Stimulated activated CD8-positive, alpha-beta memory T cell treated with anti-CD3 and anti-CD28 coated beads, Interleukin-7, amount 100 ng/mL, for 24 hours (primary cell): Measurements from ENCODE around the gene NSUN3.
"Not testable (repeated sequence)": the region's sequence is repeated elsewhere in the genome, so short reads cannot be mapped to it uniquely, and the experiment has no call there.

Experiments used
- DNase-seq: peaks from one replicate; pipeline ENCODE4 v3.0.0-alpha.2; 2020; ENCODE audit warnings: low read depth

Gene NSUN3

GRCh38 chr3:94062513-94063404 lies at the start of gene NSUN3, which contains the start of gene DHFR2:
TSS of gene NSUN3 (plus strand) at chr3:94063061. CDS start at chr3:94063127, 66 bp downstream.
TSS of gene DHFR2 (minus strand) at chr3:94062916. CDS start at chr3:94061511, 1,405 bp downstream.
- DNase-seq = peak; percentile 55

GRCh38 chr3:94015025-94015424 lies 47.8 kb upstream of the NSUN3 start:
- no peak for DNase-seq

GRCh38 chr3:94019659-94020058 lies 43.2 kb upstream of the NSUN3 start:
- no peak for DNase-seq

DNA sequence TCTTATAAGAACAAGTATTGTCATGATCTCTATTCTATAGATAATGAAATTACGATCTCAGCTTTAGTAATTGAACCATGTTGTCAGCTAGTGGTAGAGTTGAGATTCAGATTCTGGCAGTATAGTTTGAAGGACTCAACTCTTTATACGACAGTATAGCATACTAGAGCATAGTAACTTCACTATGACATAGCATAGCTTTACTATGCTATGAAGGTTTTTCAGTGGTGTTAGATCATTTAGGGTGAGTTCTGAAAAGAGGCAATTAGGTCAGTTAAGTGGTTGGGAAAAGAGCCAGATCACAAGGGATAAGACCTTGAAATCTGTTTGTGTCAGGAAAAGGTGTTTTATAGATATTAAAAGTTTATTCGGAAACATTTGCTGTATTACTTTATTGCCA lies 42.6 kb upstream of the NSUN3 start:
- no peak for DNase-seq

DNA sequence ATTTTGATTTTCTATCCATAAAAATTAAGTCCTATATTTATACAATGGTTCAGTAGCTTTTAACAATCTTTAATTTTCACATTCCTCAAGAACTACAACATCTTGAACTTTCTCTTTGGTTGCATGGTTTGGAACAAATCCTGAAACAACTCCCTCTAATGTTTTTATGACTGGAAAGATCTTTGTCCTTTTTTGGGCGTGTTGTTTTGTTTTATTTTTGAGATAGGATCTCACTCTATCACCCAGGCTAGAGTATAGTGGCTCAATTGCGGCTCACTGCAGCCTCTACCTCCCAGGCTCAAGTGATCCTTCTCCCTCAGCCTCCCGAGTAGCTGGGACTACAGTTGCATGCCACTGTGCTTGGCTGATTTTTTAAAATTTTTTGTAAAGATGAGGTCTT lies 38.5 kb upstream of the NSUN3 start:
- DNase-seq = no peak

GRCh38 chr3:94026623-94027022 lies 36.2 kb upstream of the NSUN3 start:
- no peak for DNase-seq

- DNase-seq = no peak
These were observed 34.6 kb upstream of the NSUN3 start, which contains the start of gene STX19 for GRCh38 chr3:94028093-94028837. TSS of gene STX19 (minus strand) at chr3:94028597. CDS start at chr3:94015269, 13,328 bp downstream.

DNA sequence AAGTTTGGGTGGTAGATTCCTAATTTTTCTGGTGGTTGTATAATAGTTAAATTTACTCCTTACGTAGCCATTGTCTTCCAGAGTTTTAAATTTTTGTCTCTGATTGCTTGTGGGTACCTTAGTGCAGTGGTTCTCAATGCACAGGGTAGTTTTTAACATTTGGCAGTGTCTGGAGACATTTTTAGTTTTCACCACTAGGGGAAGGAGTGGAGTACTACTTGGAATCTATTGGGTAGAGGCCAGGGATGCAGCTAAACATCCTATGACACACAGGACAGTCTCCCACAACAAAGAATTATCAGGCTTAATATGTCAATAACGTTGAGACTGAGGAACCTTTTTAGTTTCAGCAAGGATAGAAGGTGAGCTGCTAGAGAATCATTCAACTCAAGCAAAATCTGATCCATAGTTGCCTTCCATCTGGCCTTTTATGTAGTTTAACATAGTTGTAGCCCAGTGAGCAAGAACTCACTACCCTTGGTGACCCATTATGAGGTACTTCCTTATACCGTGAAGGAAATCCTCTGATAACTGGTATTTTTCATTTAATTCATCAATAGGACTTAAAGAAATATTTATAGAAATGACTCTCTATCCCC lies 25.9 kb upstream of the NSUN3 start:
- DNase-seq = no peak

GRCh38 chr3:94043285-94043684 lies 19.6 kb upstream of the NSUN3 start:
- DNase-seq = no peak

DNA sequence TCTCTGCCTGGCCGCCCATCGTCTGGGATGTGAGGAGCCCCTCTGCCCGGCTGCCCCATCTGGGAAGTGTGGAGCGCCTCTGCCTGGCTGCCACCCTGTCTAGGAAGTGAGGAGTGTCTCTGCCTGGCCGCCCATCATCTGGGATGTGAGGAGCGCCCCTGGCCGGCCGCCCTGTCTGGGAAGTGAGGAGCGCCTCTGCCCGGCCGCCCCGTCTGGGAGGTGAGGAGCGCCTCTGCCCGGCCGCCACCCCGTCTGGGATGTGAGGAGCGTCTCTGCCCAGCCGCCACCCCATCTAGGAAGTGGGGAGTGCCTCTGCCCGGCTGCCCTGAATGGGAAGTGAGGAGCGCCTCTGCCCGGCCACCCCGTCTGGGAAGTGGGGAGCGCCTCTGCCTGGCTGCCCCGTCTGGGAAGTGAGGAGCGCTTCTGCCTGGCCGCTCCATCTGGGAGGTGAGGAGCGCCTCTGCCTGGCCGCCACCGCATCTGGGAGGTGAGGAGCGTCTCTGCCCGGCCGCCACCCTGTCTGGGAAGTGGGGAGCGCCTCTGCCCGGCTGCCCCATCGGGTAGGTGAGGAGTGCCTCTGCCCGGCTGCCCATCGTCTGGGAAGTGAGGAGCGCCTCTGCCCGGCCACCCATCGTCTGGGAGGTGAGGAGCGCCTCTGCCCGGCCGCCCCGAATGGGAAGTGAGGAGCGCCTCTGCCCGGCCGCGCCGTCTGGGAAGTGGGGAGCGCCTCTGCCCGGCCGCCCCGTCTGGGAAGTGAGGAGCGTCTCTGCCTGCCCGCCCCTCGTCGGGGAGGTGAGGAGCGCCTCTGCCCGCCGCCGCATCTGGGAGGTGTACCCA lies 18.5 kb upstream of the NSUN3 start:
- not testable (repeated sequence) for DNase-seq

GRCh38 chr3:94046533-94046932 lies 16.3 kb upstream of the NSUN3 start:
- no peak for DNase-seq

GRCh38 chr3:94049267-94049666 lies 13.6 kb upstream of the NSUN3 start:
- no peak for DNase-seq

DNA sequence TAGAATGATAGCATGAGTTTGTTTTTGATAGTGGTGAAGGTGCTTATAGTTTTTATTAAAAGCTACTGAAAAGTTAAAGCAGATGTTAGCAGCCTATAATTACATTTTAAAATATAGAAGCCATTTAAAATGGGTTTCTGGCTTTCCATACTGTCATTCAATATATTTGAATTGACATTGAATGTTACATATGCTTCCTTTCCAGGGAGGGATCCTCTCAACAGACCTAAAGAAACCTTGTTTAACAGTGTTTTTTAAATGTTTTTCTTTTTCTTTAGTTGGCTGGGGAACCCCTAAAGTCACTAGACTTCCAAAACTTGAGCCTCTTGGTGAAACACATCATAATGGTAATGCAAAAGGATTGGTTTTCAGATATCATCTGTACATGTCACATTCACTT lies 12.3 kb upstream of the NSUN3 start:
- DNase-seq = no peak

DNA sequence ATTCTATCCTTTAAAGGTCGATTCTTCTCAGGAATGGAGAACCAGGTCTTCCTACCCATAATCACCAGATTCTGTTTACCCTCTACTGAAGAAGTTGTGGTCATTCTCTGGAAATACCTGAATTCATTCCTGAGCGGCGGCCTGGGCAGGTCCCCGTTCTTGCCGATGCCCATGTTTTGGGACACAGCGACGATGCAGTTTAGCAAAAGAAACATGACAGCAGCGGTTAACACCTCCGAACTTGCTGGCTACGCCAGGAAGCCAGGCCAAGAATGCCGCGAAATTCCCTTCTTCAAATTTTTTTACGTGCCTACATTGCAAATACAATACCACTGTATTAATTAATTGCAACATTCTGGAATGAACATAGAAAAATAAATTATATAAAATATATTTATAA lies 1.6 kb upstream of the NSUN3 start:
- DNase-seq = no peak

GRCh38 chr3:94063496-94064119 lies 747 bp downstream of the NSUN3 start:
- no peak for DNase-seq

DNA sequence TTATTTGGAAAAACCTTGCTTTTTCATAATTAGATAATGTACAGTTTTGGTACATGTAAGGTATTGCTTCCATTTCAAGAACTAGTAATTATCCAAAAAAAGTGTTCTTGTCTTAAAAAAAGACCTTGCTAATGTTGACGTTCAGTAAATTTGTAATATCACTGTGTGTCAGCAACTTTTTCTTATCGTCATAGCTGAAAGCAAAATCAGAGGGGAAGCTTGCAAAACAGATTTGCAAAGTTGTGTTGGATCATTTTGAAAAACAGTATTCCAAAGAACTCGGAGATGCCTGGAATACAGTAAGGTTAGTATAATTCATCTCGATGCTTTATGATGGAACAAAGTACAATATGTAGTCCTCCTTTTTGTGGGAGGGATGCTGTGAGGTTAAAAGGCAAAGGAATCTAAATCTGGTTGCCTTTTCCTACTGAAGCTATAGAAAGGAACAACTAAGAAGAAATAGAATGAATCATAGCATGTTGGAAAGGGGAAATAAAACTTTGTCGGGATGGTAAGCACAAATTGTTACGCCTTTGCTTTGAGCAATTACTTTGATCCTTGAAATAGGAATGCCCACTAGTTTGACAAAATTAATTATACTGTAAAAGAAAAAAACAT lies 1.5 kb downstream of the NSUN3 start:
- no peak for DNase-seq

DNA sequence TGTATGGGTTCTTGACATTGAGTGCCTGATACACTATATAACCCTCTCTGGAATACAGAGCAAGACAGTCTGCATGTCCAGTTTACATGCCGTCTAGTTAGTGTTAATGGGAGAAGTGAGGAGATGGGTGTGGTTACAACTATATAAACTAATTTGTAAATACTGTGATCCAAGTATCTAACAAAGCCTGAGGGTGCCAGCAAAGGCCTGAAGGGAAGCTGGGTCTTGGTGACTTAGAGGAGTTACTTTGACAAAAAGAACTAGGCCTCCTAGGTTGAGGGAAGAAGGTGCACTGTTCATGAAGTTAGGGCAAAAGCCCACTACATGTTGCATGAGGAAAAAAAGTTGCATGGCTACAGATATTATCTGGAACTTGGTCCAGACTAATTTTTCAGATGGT lies 2.3 kb downstream of the NSUN3 start:
- DNase-seq = no peak

DNA sequence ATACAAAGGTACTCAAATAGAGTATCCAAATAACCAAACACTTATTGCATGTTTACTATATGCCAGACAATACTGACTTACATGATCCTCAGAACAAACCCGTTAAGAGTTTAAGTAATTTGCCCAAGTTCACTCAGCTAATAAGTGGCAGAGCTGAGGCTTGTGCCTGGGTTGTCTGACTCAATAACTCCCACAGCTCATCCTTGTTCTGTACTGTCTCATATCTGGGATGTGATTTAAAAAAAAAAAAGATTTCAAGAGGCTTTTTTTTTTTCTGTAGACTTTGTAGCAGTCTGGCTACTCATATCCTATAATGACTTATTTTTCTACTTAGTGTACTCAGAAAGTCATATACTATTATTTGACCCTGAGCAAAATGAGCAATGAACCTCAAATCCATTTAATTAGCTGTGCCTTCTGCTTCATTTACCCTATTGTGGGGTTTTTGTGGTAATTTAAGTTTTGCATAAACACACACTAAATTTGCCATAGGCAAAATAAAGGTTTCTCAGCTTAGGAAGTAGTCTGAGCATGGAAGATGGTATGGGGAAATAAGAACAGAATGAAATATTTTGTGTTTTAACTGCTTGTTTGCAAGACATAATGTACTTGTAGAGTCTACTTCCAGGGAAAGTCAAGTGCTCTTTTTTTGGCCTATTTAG lies 3.1 kb downstream of the NSUN3 start:
- no peak for DNase-seq

- DNase-seq = no peak
These were observed 3.9 kb downstream of the NSUN3 start for GRCh38 chr3:94066506-94067500.
